Measurements from ENCODE around the gene CCND3.
A peak's percentile ranks its signal among the peaks of the same experiment; 100 is the strongest.

The CCND3 gene

GRCh38 chr6:41917528-41917927 lies 24.1 kb downstream of the CCND3 start:
- H3K9me3 ChIP-seq = no peaks in the 10 kb centered on the region
- peak overlapping the region in 1 of 2 donors; percentile 24 for H3K27ac ChIP-seq
- no peak for TF ChIP-seq CTCF (IDR thresholded peaks at IDR 0.05)
- H3K36me3 ChIP-seq = peaks cover 29 to 48% (median 29%) of the 10 kb centered on the region in 3 donors
- H3K4me3 ChIP-seq = no peak overlapping the region
- H3K27me3 ChIP-seq = no peaks in the 10 kb centered on the region
- H3K4me1 ChIP-seq = peaks cover 0 to 43% (median 27%) of the 10 kb centered on the region in 4 donors
- intact Hi-C loops (cut with DNase I; ENCODE audit: low total_unique reads) = no loop called here
- no peak for DNase-seq

- Histone ChIP-seq H3K4me1 (peaks cover 0 to 27% (median 12%) of the 10 kb centered on the region in 4 donors), H3K27me3 (no peaks in the 10 kb centered on the region), H3K4me3 (no peak overlapping the region), H3K27ac (no peak overlapping the region), H3K9me3 (no peaks in the 10 kb centered on the region), H3K36me3 (peaks cover 29 to 59% (median 32%) of the 10 kb centered on the region in 3 donors)
- no peak for DNase-seq
- intact Hi-C loops (cut with DNase I; ENCODE audit: low total_unique reads) = no loop called here
- no peak for TF ChIP-seq CTCF (IDR thresholded peaks at IDR 0.05)
Measured at GRCh38 chr6:41914869-41915530, 26.6 kb downstream of the CCND3 start.

- no peak for TF ChIP-seq CTCF (IDR thresholded peaks at IDR 0.05)
- H3K36me3 ChIP-seq = peaks cover 29 to 65% (median 32%) of the 10 kb centered on the region in 3 donors
- no peak overlapping the region for H3K4me3 ChIP-seq
- intact Hi-C loops (cut with DNase I; ENCODE audit: low total_unique reads) = no loop called here
- DNase-seq = no peak
- H3K9me3 ChIP-seq = no peaks in the 10 kb centered on the region
- H3K4me1 ChIP-seq = peaks cover 0 to 21% (median 6%) of the 10 kb centered on the region in 4 donors
- no peak overlapping the region for H3K27ac ChIP-seq
- no peaks in the 10 kb centered on the region for H3K27me3 ChIP-seq
Measured at GRCh38 chr6:41914343-41914742, 27.3 kb downstream of the CCND3 start.

GRCh38 chr6:41909727-41910126 lies 31.9 kb downstream of the CCND3 start:
- Histone ChIP-seq H3K27me3 (no peaks in the 10 kb centered on the region), H3K27ac (no peak overlapping the region), H3K4me1 (no peaks in the 10 kb centered on the region), H3K9me3 (no peaks in the 10 kb centered on the region), H3K36me3 (peaks cover 50 to 85% (median 54%) of the 10 kb centered on the region in 3 donors), H3K4me3 (no peak overlapping the region)
- DNase-seq = no peak
- no peak for TF ChIP-seq CTCF (IDR thresholded peaks at IDR 0.05)
- intact Hi-C loops (cut with DNase I; ENCODE audit: low total_unique reads) = no loop called here

GRCh38 chr6:41901882-41902519 lies 39.6 kb downstream of the CCND3 start:
- no peak overlapping the region for H3K27ac ChIP-seq
- no peaks in the 10 kb centered on the region for H3K9me3 ChIP-seq
- no peaks in the 10 kb centered on the region for H3K27me3 ChIP-seq
- intact Hi-C loops (cut with DNase I; ENCODE audit: low total_unique reads) = no loop called here
- H3K4me3 ChIP-seq = no peak overlapping the region
- DNase-seq = no peak
- H3K36me3 ChIP-seq = peaks cover 19 to 48% (median 34%) of the 10 kb centered on the region in 3 donors
- no peak for TF ChIP-seq CTCF (IDR thresholded peaks at IDR 0.05)
- no peaks in the 10 kb centered on the region for H3K4me1 ChIP-seq
